Measurements from ENCODE around the gene STX19.

GRCh38 chr3:94036909-94037507 is 8.6 kb upstream of the STX19 start:
- TF ChIP-seq POLR2A (IDR thresholded peaks at IDR 0.05) (no peak), CTCF (IDR thresholded peaks at IDR 0.05) (peak in 4 of 6 experiments; percentile 39 to 60 (median 48))

Data from Peyer's patch (tissue), 4 donors.